Measurements from ENCODE around the gene HECTD2. TPM values are rescaled to one million over a fixed set of nuclear protein-coding genes. Genes with fewer than 3 reads are reported as not detected.

HECTD2 gene
- total RNA-seq, 1 donor from 2014 or later: 25.4 TPM

GRCh38 chr10:91465261-91465660, 55.1 kb downstream of the HECTD2 start:
- no peak for TF ChIP-seq CTCF (IDR thresholded peaks at IDR 0.05)
- intact Hi-C loops (cut with DNase I): no loop called here
- Histone ChIP-seq H3K36me3 (peaks cover 27 to 63% of the 10 kb centered on the region in 2 donors), H3K27me3 (no peaks in the 10 kb centered on the region), H3K4me3 (no peak overlapping the region), H3K9me3 (peaks cover 0 to 11% of the 10 kb centered on the region in 2 donors), H3K27ac (no peak overlapping the region), H3K4me1 (no peaks in the 10 kb centered on the region)
- DNase-seq (ENCODE audit: low spot score in 2 of 2): no peak

GRCh38 chr10:91467114-91467513, 57.0 kb downstream of the HECTD2 start:
- Histone ChIP-seq H3K36me3 (peaks cover 24 to 52% of the 10 kb centered on the region in 2 donors), H3K9me3 (peaks cover 0 to 11% of the 10 kb centered on the region in 2 donors), H3K4me1 (no peaks in the 10 kb centered on the region), H3K27ac (no peak overlapping the region), H3K4me3 (no peak overlapping the region), H3K27me3 (no peaks in the 10 kb centered on the region)
- DNase-seq (ENCODE audit: low spot score in 2 of 2): no peak
- intact Hi-C loops (cut with DNase I): no loop called here
- no peak for TF ChIP-seq CTCF (IDR thresholded peaks at IDR 0.05)

GRCh38 chr10:91471602-91472001, 61.5 kb downstream of the HECTD2 start:
- TF ChIP-seq CTCF (IDR thresholded peaks at IDR 0.05): no peak
- no peak for DNase-seq (ENCODE audit: low spot score in 2 of 2)
- Histone ChIP-seq H3K4me3 (no peak overlapping the region), H3K27me3 (no peaks in the 10 kb centered on the region), H3K36me3 (peaks cover 14 to 16% of the 10 kb centered on the region in 2 donors), H3K9me3 (no peaks in the 10 kb centered on the region), H3K27ac (no peak overlapping the region), H3K4me1 (no peaks in the 10 kb centered on the region)
- intact Hi-C loops (cut with DNase I): loop anchor here (10.0 kb wide), 1 partner anchor 87 kb away; no protein-coding TSS in a partner anchor

- Histone ChIP-seq H3K36me3 (peaks cover 1 to 3% of the 10 kb centered on the region in 2 donors), H3K9me3 (no peaks in the 10 kb centered on the region), H3K27me3 (no peaks in the 10 kb centered on the region), H3K4me1 (no peaks in the 10 kb centered on the region), H3K27ac (no peak overlapping the region), H3K4me3 (no peak overlapping the region)
- TF ChIP-seq CTCF (IDR thresholded peaks at IDR 0.05): no peak
- no peak for DNase-seq (ENCODE audit: low spot score in 2 of 2)
- intact Hi-C loops (cut with DNase I): loop anchor here (10.0 kb wide), 1 partner anchor 88 kb away; no protein-coding TSS in a partner anchor
These were observed 62.8 kb downstream of the HECTD2 start for GRCh38 chr10:91472911-91473310.

GRCh38 chr10:91474009-91474408, 63.9 kb downstream of the HECTD2 start:
- no peak for TF ChIP-seq CTCF (IDR thresholded peaks at IDR 0.05)
- intact Hi-C loops (cut with DNase I): loop anchor here (10.0 kb wide), 1 partner anchor 89 kb away; no protein-coding TSS in a partner anchor
- Histone ChIP-seq H3K4me1 (no peaks in the 10 kb centered on the region), H3K27me3 (no peaks in the 10 kb centered on the region), H3K27ac (no peak overlapping the region), H3K4me3 (no peak overlapping the region), H3K36me3 (no peaks in the 10 kb centered on the region), H3K9me3 (no peaks in the 10 kb centered on the region)
- DNase-seq (ENCODE audit: low spot score in 2 of 2): no peak

GRCh38 chr10:91477236-91477635, 67.1 kb downstream of the HECTD2 start:
- Histone ChIP-seq H3K4me1 (no peaks in the 10 kb centered on the region), H3K4me3 (no peak overlapping the region), H3K27ac (no peak overlapping the region), H3K27me3 (no peaks in the 10 kb centered on the region), H3K9me3 (no peaks in the 10 kb centered on the region), H3K36me3 (peaks cover 0 to 2% of the 10 kb centered on the region in 2 donors)
- DNase-seq (ENCODE audit: low spot score in 2 of 2): no peak
- no peak for TF ChIP-seq CTCF (IDR thresholded peaks at IDR 0.05)
- intact Hi-C loops (cut with DNase I): loop anchor here (10.0 kb wide), 1 partner anchor 92 kb away; no protein-coding TSS in a partner anchor

Measured in ascending aorta (tissue), 2 donors.